ENCODE results near the gene TMEM165.

Gene TMEM165

DNA sequence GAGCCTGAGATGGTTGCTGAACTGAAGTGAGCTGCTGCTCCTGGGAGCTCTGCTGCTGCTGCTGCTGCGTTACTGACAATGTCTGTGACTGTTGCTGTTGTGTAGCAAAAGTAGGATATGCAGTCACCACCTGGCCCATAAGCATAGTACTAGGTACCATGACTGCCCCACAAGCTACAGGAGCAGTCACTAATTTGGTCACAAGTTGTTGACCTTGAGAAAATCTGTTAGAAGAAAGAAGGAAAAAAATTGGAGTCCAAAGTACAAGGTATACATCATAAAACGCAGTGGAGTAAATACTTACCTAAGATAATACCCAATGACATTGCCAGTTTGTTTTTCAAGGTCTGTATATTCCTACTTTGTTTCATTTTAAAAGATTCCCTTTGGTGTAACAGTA is 42.6 kb downstream of the TMEM165 start:
- TF ChIP-seq, protein P1, sequence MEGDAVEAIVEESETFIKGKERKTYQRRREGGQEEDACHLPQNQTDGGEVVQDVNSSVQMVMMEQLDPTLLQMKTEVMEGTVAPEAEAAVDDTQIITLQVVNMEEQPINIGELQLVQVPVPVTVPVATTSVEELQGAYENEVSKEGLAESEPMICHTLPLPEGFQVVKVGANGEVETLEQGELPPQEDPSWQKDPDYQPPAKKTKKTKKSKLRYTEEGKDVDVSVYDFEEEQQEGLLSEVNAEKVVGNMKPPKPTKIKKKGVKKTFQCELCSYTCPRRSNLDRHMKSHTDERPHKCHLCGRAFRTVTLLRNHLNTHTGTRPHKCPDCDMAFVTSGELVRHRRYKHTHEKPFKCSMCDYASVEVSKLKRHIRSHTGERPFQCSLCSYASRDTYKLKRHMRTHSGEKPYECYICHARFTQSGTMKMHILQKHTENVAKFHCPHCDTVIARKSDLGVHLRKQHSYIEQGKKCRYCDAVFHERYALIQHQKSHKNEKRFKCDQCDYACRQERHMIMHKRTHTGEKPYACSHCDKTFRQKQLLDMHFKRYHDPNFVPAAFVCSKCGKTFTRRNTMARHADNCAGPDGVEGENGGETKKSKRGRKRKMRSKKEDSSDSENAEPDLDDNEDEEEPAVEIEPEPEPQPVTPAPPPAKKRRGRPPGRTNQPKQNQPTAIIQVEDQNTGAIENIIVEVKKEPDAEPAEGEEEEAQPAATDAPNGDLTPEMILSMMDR (IDR thresholded peaks at IDR 0.05; ENCODE audit: low read length) = no peak
- no peak for TF ChIP-seq EZH2 (IDR thresholded peaks at IDR 0.05; ENCODE audit: borderline replicate concordance, low read length)
- Histone ChIP-seq H2AFZ (ENCODE audit: low read length) (no peak overlapping the region), H3K36me3 (ENCODE audit: insufficient read depth, low read length) (peaks cover 32% of the 10 kb centered on the region; the same call in 1 of the 2 replicates)

DNA sequence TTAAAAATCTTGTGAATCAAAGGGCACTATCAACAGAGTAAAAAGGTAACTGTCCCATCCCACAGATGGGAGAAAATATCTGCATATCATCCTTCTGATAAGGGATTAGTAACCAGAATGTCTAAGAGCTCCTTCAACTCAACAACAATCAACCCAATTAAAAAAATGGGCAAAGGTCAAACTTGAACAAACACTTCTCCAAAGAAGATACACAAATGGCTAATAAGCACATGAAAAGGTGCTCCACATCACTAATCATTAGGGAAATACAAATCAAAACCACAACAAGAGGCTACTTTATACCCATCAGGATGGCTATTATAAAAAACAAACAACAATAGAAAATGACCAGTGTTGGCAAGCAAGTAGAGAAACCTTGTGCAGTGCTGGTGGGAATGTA is 43.3 kb downstream of the TMEM165 start:
- no peaks in the 10 kb centered on the region for H4K20me1 ChIP-seq (ENCODE audit: insufficient read depth, low read length)
- no peaks in the 10 kb centered on the region for H3K9me3 ChIP-seq (ENCODE audit: low read length)
- no peak overlapping the region for H3K27ac ChIP-seq (ENCODE audit: low read depth, low read length, poor library complexity, severe bottlenecking)
- H3K9me2 ChIP-seq (ENCODE audit: low read depth, low read length) = no peaks in the 10 kb centered on the region
- H3K4me1 ChIP-seq (ENCODE audit: insufficient read depth, low read length, severe bottlenecking) = no peaks in the 10 kb centered on the region
- no peak overlapping the region for H3K4me2 ChIP-seq (ENCODE audit: low read length)
- H2AFZ ChIP-seq (ENCODE audit: low read length) = no peak overlapping the region
- no peaks in the 10 kb centered on the region for H3K27me3 ChIP-seq (ENCODE audit: insufficient read depth, low read length)
- H3K4me3 ChIP-seq (ENCODE audit: low read depth, low read length, poor library complexity, severe bottlenecking) = no peak overlapping the region
- no peaks in the 10 kb centered on the region for H3F3A ChIP-seq (ENCODE audit: insufficient read depth, low read length)
- no peak for TF ChIP-seq EZH2 (IDR thresholded peaks at IDR 0.05; ENCODE audit: borderline replicate concordance, low read length)
- TF ChIP-seq, protein P1 (IDR thresholded peaks at IDR 0.05; ENCODE audit: low read length) = no peak
- H3K79me2 ChIP-seq (ENCODE audit: insufficient read depth, low read length) = no peaks in the 10 kb centered on the region
- H3K36me3 ChIP-seq (ENCODE audit: insufficient read depth, low read length) = peaks cover 26% of the 10 kb centered on the region; the same call in 1 of the 2 replicates
- no peak overlapping the region for H3K9ac ChIP-seq (ENCODE audit: low read length)

More for the DNA sequence above, 42.6 kb downstream of the TMEM165 start:
- H3K27me3 ChIP-seq (ENCODE audit: insufficient read depth, low read length) = no peaks in the 10 kb centered on the region
- no peaks in the 10 kb centered on the region for H3K9me3 ChIP-seq (ENCODE audit: low read length)
- H3K9ac ChIP-seq (ENCODE audit: low read length) = no peak overlapping the region
- no peak overlapping the region for H3K27ac ChIP-seq (ENCODE audit: low read depth, low read length, poor library complexity, severe bottlenecking)
- no peaks in the 10 kb centered on the region for H3F3A ChIP-seq (ENCODE audit: insufficient read depth, low read length)
- no peaks in the 10 kb centered on the region for H3K9me2 ChIP-seq (ENCODE audit: low read depth, low read length)
- no peaks in the 10 kb centered on the region for H3K79me2 ChIP-seq (ENCODE audit: insufficient read depth, low read length)
- no peak overlapping the region for H3K4me3 ChIP-seq (ENCODE audit: low read depth, low read length, poor library complexity, severe bottlenecking)
- no peaks in the 10 kb centered on the region for H3K4me1 ChIP-seq (ENCODE audit: insufficient read depth, low read length, severe bottlenecking)
- no peaks in the 10 kb centered on the region for H4K20me1 ChIP-seq (ENCODE audit: insufficient read depth, low read length)
- H3K4me2 ChIP-seq (ENCODE audit: low read length) = no peak overlapping the region

- no peak overlapping the region for H3K9ac ChIP-seq (ENCODE audit: low read length)
- no peak overlapping the region for H3K4me3 ChIP-seq (ENCODE audit: low read depth, low read length, poor library complexity, severe bottlenecking)
- no peak overlapping the region for H2AFZ ChIP-seq (ENCODE audit: low read length)
- no peak overlapping the region for H3K27ac ChIP-seq (ENCODE audit: low read depth, low read length, poor library complexity, severe bottlenecking)
- H3K4me2 ChIP-seq (ENCODE audit: low read length) = no peak overlapping the region
- no peaks in the 10 kb centered on the region for H3K9me3 ChIP-seq (ENCODE audit: low read length)
- no peaks in the 10 kb centered on the region for H3K9me2 ChIP-seq (ENCODE audit: low read depth, low read length)
- TF ChIP-seq, protein P1 (IDR thresholded peaks at IDR 0.05; ENCODE audit: low read length) = no peak
- TF ChIP-seq EZH2 (IDR thresholded peaks at IDR 0.05; ENCODE audit: borderline replicate concordance, low read length) = no peak
- H3K4me1 ChIP-seq (ENCODE audit: insufficient read depth, low read length, severe bottlenecking) = no peaks in the 10 kb centered on the region
- H3K36me3 ChIP-seq (ENCODE audit: insufficient read depth, low read length) = peaks cover 9% of the 10 kb centered on the region; the same call in 1 of the 2 replicates
- no peaks in the 10 kb centered on the region for H3K27me3 ChIP-seq (ENCODE audit: insufficient read depth, low read length)
- no peaks in the 10 kb centered on the region for H3F3A ChIP-seq (ENCODE audit: insufficient read depth, low read length)
- H4K20me1 ChIP-seq (ENCODE audit: insufficient read depth, low read length) = no peaks in the 10 kb centered on the region
- no peaks in the 10 kb centered on the region for H3K79me2 ChIP-seq (ENCODE audit: insufficient read depth, low read length)
Measured at GRCh38 chr4:55440786-55441185, 45.0 kb downstream of the TMEM165 start.
